Measurements from ENCODE around the gene ABCC1. TPM values are rescaled to one million over a fixed set of nuclear protein-coding genes. Genes with fewer than 3 reads are reported as not detected.

Gene ABCC1
- total and polyA plus RNA-seq, 2 donors from 2014 or later = 4.6 to 29.7 TPM

DNA sequence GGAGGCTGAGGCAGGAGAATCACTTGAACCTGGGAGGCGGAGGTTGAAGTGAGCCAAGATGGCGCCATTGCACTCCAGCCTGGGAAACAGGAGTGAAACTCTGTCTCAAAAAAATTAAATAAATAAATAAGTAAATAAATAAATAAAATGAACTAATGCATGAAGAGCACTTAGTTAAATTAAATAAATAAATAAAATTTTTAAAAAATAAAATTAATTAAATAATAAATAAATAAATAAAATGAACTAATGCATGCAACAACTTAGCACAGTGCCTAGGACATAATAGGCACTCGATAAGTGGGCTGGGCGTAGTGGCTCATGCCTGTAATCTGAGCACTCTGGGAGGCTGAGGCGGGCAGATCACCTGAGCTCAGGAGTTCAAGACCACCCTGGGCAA, 45.5 kb upstream of the ABCC1 start:
- FAIRE-seq = no peak
- TF ChIP-seq, protein P1, sequence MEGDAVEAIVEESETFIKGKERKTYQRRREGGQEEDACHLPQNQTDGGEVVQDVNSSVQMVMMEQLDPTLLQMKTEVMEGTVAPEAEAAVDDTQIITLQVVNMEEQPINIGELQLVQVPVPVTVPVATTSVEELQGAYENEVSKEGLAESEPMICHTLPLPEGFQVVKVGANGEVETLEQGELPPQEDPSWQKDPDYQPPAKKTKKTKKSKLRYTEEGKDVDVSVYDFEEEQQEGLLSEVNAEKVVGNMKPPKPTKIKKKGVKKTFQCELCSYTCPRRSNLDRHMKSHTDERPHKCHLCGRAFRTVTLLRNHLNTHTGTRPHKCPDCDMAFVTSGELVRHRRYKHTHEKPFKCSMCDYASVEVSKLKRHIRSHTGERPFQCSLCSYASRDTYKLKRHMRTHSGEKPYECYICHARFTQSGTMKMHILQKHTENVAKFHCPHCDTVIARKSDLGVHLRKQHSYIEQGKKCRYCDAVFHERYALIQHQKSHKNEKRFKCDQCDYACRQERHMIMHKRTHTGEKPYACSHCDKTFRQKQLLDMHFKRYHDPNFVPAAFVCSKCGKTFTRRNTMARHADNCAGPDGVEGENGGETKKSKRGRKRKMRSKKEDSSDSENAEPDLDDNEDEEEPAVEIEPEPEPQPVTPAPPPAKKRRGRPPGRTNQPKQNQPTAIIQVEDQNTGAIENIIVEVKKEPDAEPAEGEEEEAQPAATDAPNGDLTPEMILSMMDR (IDR thresholded peaks at IDR 0.05; ENCODE audit: borderline replicate concordance, extremely low read depth, insufficient read depth) = no peak
- Histone ChIP-seq H3K4me3 (ENCODE audit: low read length in 3 of 3) (no peak overlapping the region), H3K9me3 (ENCODE audit: control insufficient read depth in 2 of 3, insufficient read depth in 1 of 3, low read length in 3 of 3) (no peaks in the 10 kb centered on the region), H3K4me1 (ENCODE audit: control insufficient read depth in 2 of 3, insufficient read depth in 2 of 3, low read depth in 1 of 3, low read length in 3 of 3) (no peaks in the 10 kb centered on the region), H3K36me3 (ENCODE audit: control insufficient read depth in 2 of 3, insufficient read depth in 3 of 3, low read length in 3 of 3) (no peaks in the 10 kb centered on the region), H3K27ac (ENCODE audit: low read depth in 2 of 2, low read length in 2 of 2) (no peak overlapping the region), H3K27me3 (ENCODE audit: control insufficient read depth, insufficient read depth, low read length) (no peaks in the 10 kb centered on the region), H3K9ac (ENCODE audit: low read length in 3 of 3) (no peak overlapping the region)
- intact Hi-C loops (cut with DNase I) = no loop called here
- no peak for DNase-seq

DNA sequence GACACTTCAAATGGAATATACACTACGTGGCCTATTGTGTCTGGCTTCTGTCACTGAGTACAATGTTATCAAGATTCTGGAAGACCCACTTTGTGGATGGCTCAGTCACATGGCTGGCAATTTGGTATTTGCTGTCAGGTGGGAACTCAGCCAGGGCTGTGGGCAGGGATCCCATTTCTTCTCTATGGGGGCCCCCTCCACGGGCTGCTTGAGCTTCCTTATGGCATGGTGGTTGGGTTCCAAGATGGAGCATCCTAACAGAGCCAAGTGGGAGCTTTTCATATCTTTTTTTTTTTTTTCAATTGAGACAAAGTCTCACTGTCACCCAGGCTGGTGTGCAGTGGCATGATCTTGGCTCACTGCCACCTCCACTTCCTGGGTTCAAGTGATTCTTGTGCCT, 43.0 kb upstream of the ABCC1 start:
- no peak overlapping the region for H3K9ac ChIP-seq (ENCODE audit: low read length in 3 of 3)
- H3K4me3 ChIP-seq (ENCODE audit: low read length in 3 of 3) = no peak overlapping the region
- no peaks in the 10 kb centered on the region for H3K36me3 ChIP-seq (ENCODE audit: control insufficient read depth in 2 of 3, insufficient read depth in 3 of 3, low read length in 3 of 3)
- intact Hi-C loops (cut with DNase I) = no loop called here
- H3K4me1 ChIP-seq (ENCODE audit: control insufficient read depth in 2 of 3, insufficient read depth in 2 of 3, low read depth in 1 of 3, low read length in 3 of 3) = no peaks in the 10 kb centered on the region
- DNase-seq (no peak), FAIRE-seq (no peak)
- no peaks in the 10 kb centered on the region for H3K9me3 ChIP-seq (ENCODE audit: control insufficient read depth in 2 of 3, insufficient read depth in 1 of 3, low read length in 3 of 3)
- H3K27ac ChIP-seq (ENCODE audit: low read depth in 2 of 2, low read length in 2 of 2) = no peak overlapping the region
- TF ChIP-seq, protein P1 (IDR thresholded peaks at IDR 0.05; ENCODE audit: borderline replicate concordance, extremely low read depth, insufficient read depth) = no peak
- H3K27me3 ChIP-seq (ENCODE audit: control insufficient read depth, insufficient read depth, low read length) = no peaks in the 10 kb centered on the region

DNA sequence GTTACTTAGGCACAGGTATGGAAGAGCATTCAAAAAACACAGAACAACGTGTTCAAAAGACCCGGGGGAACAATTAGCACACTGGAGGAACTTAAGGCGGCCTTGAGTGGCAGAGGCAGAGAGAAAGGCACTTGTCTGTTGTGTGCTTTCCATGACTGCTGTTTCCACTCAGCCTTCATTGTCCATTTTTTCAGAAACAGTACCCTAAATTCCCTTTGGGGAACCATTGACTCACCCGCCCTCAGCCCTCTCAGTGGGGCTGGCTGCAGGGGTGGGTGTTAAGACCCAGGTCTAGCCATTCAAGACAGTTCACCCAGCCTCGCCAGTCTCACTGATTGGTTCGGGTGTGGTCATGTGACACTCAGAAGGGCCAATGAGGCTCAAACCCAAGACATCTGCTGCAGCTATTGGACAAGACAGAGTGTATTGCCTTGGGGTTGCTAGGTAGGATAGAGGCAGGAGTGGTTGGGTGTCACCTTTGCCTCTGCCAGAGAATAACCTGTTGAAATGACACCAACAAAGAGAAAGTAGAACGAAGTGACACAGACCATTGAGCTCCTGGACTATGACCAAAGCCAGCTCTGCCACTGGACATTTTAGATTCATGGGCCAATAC, 41.4 kb upstream of the ABCC1 start:
- intact Hi-C loops (cut with DNase I) = no loop called here
- no peaks in the 10 kb centered on the region for H3K36me3 ChIP-seq (ENCODE audit: control insufficient read depth in 2 of 3, insufficient read depth in 3 of 3, low read length in 3 of 3)
- TF ChIP-seq, protein P1 (IDR thresholded peaks at IDR 0.05; ENCODE audit: borderline replicate concordance, extremely low read depth, insufficient read depth) = no peak
- H3K27me3 ChIP-seq (ENCODE audit: control insufficient read depth, insufficient read depth, low read length) = no peaks in the 10 kb centered on the region
- FAIRE-seq (no peak), DNase-seq (no peak)
- H3K9ac ChIP-seq (ENCODE audit: low read length in 3 of 3) = no peak overlapping the region
- H3K4me1 ChIP-seq (ENCODE audit: control insufficient read depth in 2 of 3, insufficient read depth in 2 of 3, low read depth in 1 of 3, low read length in 3 of 3) = no peaks in the 10 kb centered on the region
- H3K9me3 ChIP-seq (ENCODE audit: control insufficient read depth in 2 of 3, insufficient read depth in 1 of 3, low read length in 3 of 3) = no peaks in the 10 kb centered on the region
- H3K27ac ChIP-seq (ENCODE audit: low read depth in 2 of 2, low read length in 2 of 2) = no peak overlapping the region
- no peak overlapping the region for H3K4me3 ChIP-seq (ENCODE audit: low read length in 3 of 3)

DNA sequence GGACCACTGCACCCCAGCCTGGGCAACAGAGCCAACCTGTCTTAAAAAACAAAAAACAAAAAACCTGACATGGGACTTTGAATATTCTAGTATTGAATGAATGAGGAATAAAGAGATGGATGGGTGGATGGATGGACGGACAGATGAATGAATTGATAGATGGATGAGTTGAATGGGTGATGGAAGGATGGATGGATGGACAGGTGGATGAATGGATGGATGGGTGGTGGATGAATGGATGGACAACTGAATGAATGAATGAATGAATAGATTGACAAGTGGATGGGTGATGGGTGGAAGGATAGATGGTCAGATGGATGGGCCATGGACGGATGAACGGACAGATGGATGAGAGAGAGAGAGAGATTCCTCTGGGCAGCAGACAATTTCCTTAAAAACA, 38.2 kb upstream of the ABCC1 start:
- Histone ChIP-seq H3K4me3 (ENCODE audit: low read length in 3 of 3) (no peak overlapping the region), H3K9me3 (ENCODE audit: control insufficient read depth in 2 of 3, insufficient read depth in 1 of 3, low read length in 3 of 3) (no peaks in the 10 kb centered on the region), H3K4me1 (ENCODE audit: control insufficient read depth in 2 of 3, insufficient read depth in 2 of 3, low read depth in 1 of 3, low read length in 3 of 3) (no peaks in the 10 kb centered on the region), H3K27ac (ENCODE audit: low read depth in 2 of 2, low read length in 2 of 2) (no peak overlapping the region), H3K27me3 (ENCODE audit: control insufficient read depth, insufficient read depth, low read length) (no peaks in the 10 kb centered on the region), H3K36me3 (ENCODE audit: control insufficient read depth in 2 of 3, insufficient read depth in 3 of 3, low read length in 3 of 3) (no peaks in the 10 kb centered on the region), H3K9ac (ENCODE audit: low read length in 3 of 3) (no peak overlapping the region)
- no peak for DNase-seq
- FAIRE-seq = no peak
- intact Hi-C loops (cut with DNase I) = no loop called here
- TF ChIP-seq, protein P1 (IDR thresholded peaks at IDR 0.05; ENCODE audit: borderline replicate concordance, extremely low read depth, insufficient read depth) = no peak

All from kidney (tissue), 14 donors.